ENCODE measurements around the gene ISM1.

Gene ISM1

GRCh38 chr20:13320702-13321101 lies 99.6 kb downstream of the ISM1 start:
- DNase-seq, result no peak

- DNase-seq, result no peak
These were observed 100.3 kb downstream of the ISM1 start for GRCh38 chr20:13321416-13321815.

GRCh38 chr20:13322198-13322597 lies 101.1 kb downstream of the ISM1 start:
- no peak for DNase-seq

GRCh38 chr20:13322621-13323020 lies 101.5 kb downstream of the ISM1 start:
- no peak for DNase-seq

- DNase-seq, result no peak
These were observed 104.0 kb downstream of the ISM1 start for GRCh38 chr20:13325033-13325432.

GRCh38 chr20:13325796-13326340 lies 104.8 kb downstream of the ISM1 start:
- no peak for DNase-seq

- DNase-seq, result no peak
These were observed 110.5 kb downstream of the ISM1 start for GRCh38 chr20:13331536-13331935.

GRCh38 chr20:13333036-13333435 lies 112.0 kb downstream of the ISM1 start:
- no peak for DNase-seq

- no peak for DNase-seq
These were observed 112.7 kb downstream of the ISM1 start for GRCh38 chr20:13333793-13334192.

GRCh38 chr20:13336308-13337089 lies 115.4 kb downstream of the ISM1 start:
- no peak for DNase-seq

GRCh38 chr20:13337090-13337784 lies 116.2 kb downstream of the ISM1 start:
- DNase-seq, result no peak

- DNase-seq, result no peak
These were observed 117.1 kb downstream of the ISM1 start for GRCh38 chr20:13338097-13338661.

GRCh38 chr20:13338999-13339411 lies 117.9 kb downstream of the ISM1 start:
- no peak for DNase-seq

GRCh38 chr20:13340088-13340487 lies 119.0 kb downstream of the ISM1 start:
- no peak for DNase-seq

GRCh38 chr20:13341737-13342393 lies 120.8 kb downstream of the ISM1 start:
- DNase-seq, result no peak

GRCh38 chr20:13342469-13343242 lies 121.6 kb downstream of the ISM1 start:
- no peak for DNase-seq

GRCh38 chr20:13344671-13345070 lies 123.6 kb downstream of the ISM1 start:
- DNase-seq, result no peak

GRCh38 chr20:13348311-13349234 lies 127.5 kb downstream of the ISM1 start:
- no peak for DNase-seq

GRCh38 chr20:13349235-13349604 lies 128.1 kb downstream of the ISM1 start:
- no peak for DNase-seq

Data from suppressor macrophage treated with lipopolysaccharide for 4 hours (primary cell).